Measurements from ENCODE around the gene ALG14.
"Not testable (repeated sequence)": the region's sequence is repeated elsewhere in the genome, so short reads cannot be mapped to it uniquely, and the experiment has no call there.

Gene ALG14

DNA sequence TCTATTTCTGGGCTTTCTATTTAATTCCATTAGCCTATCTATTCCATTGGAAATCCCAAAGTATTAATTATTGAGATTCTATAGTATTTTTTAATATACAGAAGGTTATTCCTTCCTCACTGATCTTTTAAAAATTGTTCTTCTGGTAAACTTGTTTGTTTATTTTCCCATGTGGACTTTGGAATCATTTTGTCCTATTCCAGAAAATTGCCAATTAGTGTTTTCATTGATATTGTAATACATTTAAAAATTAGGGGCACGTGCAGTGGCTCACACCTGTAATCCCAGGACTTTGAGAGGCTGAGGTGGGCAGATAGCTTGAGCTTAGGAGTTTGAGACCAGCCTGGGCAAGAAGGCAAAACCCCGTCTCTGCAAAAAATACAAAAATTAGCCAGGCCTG lies 36.0 kb upstream of the ALG14 start:
- no peak for FAIRE-seq
- TF ChIP-seq TAF1 (IDR thresholded peaks at IDR 0.05; ENCODE audit: borderline replicate concordance, low read depth, low read length) (no peak), POLR2AphosphoS5 (IDR thresholded peaks at IDR 0.05; ENCODE audit: low read depth, low read length) (no peak), POLR2A (IDR thresholded peaks at IDR 0.05; ENCODE audit: low read depth, low read length) (no peak)
- no peak for DNase-seq (ENCODE audit: insufficient read length)

GRCh38 chr1:95098196-95098595 lies 25.4 kb upstream of the ALG14 start:
- no peak for FAIRE-seq
- TF ChIP-seq POLR2AphosphoS5 (IDR thresholded peaks at IDR 0.05; ENCODE audit: low read depth, low read length) (no peak), POLR2A (IDR thresholded peaks at IDR 0.05; ENCODE audit: low read depth, low read length) (no peak), TAF1 (IDR thresholded peaks at IDR 0.05; ENCODE audit: borderline replicate concordance, low read depth, low read length) (no peak)

DNA sequence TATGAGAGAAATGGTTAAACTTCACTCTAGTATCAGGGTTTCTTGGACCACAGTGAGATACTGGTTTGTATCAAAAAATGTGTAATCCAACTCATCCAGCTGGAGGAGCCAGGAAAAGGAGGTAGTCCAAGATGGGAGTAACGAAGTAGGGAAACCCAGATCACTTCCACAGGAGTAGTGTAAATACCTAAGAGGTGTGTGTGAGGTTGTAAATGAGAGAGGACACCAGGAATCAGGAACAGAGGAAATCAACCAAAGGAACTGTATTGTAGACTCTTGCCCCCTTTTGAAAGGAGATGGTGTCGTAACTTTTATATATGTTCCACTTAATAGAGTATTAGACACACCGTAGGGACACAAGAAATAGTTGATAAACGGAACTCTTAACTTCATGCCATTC lies 24.7 kb upstream of the ALG14 start:
- no peak for DNase-seq (ENCODE audit: insufficient read length)
- no peak for FAIRE-seq
- TF ChIP-seq TAF1 (IDR thresholded peaks at IDR 0.05; ENCODE audit: borderline replicate concordance, low read depth, low read length): no peak
- no peak for TF ChIP-seq POLR2AphosphoS5 (IDR thresholded peaks at IDR 0.05; ENCODE audit: low read depth, low read length)
- no peak for TF ChIP-seq POLR2A (IDR thresholded peaks at IDR 0.05; ENCODE audit: low read depth, low read length)

More at GRCh38 chr1:95098196-95098595, 25.4 kb upstream of the ALG14 start:
- no peak for DNase-seq (ENCODE audit: insufficient read length)

DNA sequence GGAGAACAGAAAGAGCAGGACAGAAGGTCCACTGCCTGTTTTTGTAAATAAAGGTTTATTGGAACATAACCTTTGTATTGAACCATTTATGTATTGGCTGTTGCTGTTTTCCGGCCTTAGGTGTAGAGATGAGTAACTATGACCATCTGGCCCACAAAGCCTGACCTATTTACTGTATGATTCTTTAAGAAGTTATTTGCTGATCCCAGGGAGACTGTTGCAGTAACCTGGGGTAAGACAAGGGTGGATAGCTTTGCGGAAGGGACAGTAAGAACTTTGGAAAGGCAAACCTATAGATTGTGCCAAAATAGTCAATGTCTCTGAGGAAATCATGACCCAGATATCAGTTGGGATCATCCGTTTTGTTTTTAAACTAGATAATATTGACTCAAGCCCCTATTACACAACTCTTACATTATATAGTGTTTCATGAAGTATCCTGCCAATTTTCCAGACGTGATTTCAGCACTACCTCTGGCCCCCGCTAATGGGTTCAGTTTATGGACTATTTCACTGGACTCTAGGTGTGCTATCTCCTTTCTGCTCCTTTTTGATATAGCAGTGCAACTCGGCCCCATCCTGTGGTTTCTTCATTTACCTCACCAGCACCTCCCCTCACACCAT lies 23.6 kb upstream of the ALG14 start:
- DNase-seq (ENCODE audit: insufficient read length): no peak
- peak; percentile 42 for FAIRE-seq
- no peak for TF ChIP-seq POLR2AphosphoS5 (IDR thresholded peaks at IDR 0.05; ENCODE audit: low read depth, low read length)
- TF ChIP-seq POLR2A (IDR thresholded peaks at IDR 0.05; ENCODE audit: low read depth, low read length): no peak
- TF ChIP-seq TAF1 (IDR thresholded peaks at IDR 0.05; ENCODE audit: borderline replicate concordance, low read depth, low read length): no peak

GRCh38 chr1:95095833-95096217 lies 23.1 kb upstream of the ALG14 start:
- TF ChIP-seq POLR2AphosphoS5 (IDR thresholded peaks at IDR 0.05; ENCODE audit: low read depth, low read length): no peak
- TF ChIP-seq POLR2A (IDR thresholded peaks at IDR 0.05; ENCODE audit: low read depth, low read length): no peak
- no peak for TF ChIP-seq TAF1 (IDR thresholded peaks at IDR 0.05; ENCODE audit: borderline replicate concordance, low read depth, low read length)
- DNase-seq (ENCODE audit: insufficient read length): peak; percentile 23
- peak; percentile 51 for FAIRE-seq

DNA sequence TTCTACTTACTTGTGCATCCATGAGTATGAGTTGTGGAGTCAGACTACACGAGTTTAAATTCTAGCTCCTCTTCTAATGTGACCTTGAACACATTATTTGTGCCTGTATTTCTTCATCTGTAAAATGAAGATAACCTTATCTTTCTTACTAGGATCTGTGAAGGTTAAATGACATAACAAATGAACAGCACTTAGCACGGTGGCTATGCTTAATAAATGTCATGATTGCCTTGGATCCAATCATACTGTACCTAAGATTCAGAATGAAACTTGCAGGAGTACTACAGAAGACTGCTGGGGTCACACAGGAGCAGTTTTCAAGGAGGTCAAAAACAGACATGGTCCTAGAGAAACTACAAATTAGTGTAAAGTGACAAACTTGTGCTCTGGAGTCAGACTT lies 22.2 kb upstream of the ALG14 start:
- DNase-seq (ENCODE audit: insufficient read length) (no peak), FAIRE-seq (peak; percentile 9)
- no peak for TF ChIP-seq TAF1 (IDR thresholded peaks at IDR 0.05; ENCODE audit: borderline replicate concordance, low read depth, low read length)
- TF ChIP-seq POLR2AphosphoS5 (IDR thresholded peaks at IDR 0.05; ENCODE audit: low read depth, low read length): no peak
- TF ChIP-seq POLR2A (IDR thresholded peaks at IDR 0.05; ENCODE audit: low read depth, low read length): no peak

DNA sequence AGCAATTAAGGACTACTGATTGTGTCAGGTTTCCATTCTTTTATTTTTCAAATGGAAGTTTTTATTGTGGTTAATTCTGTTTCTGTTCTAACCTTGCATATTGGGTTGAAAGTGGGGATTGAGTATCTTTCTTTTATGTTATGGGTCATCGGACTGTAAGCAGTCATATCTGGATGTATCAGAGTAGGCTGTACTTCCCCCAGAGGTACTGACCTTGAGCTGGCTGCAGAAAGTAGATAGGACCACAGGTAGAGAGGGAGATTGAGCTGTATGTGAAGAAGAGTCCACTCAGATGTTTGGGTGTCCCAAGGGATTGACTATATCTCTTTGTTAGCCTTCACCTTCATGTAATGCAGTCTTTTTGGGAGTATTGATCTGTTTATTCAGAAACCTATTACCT lies 20.5 kb upstream of the ALG14 start:
- DNase-seq (ENCODE audit: insufficient read length) (no peak), FAIRE-seq (no peak)
- TF ChIP-seq TAF1 (IDR thresholded peaks at IDR 0.05; ENCODE audit: borderline replicate concordance, low read depth, low read length) (no peak), POLR2A (IDR thresholded peaks at IDR 0.05; ENCODE audit: low read depth, low read length) (no peak), POLR2AphosphoS5 (IDR thresholded peaks at IDR 0.05; ENCODE audit: low read depth, low read length) (no peak)

DNA sequence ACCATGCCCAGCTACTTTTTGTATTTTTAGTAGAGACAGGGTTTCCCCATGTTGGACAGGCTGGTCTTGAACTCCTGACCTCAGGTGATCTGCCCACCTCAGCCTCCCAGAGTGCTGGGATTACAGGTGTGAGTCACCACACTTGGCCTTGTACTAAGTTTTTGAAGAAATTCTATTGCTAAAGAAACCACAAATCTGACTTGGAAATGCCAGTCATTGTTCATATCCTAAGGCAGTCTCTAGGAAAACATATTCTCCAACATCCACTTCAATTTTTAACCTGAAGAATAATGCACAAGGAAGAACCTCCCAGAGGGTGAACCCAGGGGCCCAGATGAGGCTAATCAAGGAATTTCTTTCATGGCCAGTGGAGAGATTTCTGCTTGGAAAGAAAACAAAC lies 20.1 kb upstream of the ALG14 start:
- not testable (repeated sequence) for DNase-seq (ENCODE audit: insufficient read length); FAIRE-seq

- FAIRE-seq: not testable (repeated sequence)
These were observed 18.5 kb upstream of the ALG14 start for GRCh38 chr1:95091290-95091689.

DNA sequence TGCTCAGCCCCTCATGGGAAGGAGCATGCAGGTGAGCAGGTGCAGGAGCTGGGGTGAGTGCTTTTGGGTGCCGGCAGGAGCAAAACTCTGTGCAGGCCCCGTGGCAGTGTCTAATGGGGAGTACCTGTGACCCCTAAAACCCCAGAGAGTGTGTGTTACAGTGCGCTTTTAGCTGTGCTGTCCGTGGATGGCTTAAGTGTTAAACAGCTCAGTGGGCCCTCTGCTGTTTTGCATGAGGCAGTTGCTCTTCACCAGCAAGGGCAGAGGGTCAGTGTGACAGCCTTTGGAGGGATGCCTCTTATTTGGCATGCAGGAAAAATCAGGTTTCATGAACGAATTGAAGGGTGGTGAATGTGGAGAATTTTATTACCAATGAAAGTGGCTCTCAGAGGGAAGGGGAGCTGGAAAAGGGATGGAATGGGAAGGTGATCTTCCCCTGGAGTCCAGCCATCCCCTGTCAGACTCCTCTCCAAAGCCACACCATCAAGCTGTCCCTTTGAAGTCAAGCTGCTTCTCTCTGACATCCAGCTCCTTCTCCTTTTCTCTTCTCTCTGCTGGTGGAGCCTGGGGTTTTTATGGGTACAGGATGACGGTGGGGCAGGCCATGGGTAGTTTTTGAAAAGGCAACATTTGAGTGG lies 17.0 kb upstream of the ALG14 start:
- no peak for TF ChIP-seq TAF1 (IDR thresholded peaks at IDR 0.05; ENCODE audit: borderline replicate concordance, low read depth, low read length)
- TF ChIP-seq POLR2AphosphoS5 (IDR thresholded peaks at IDR 0.05; ENCODE audit: low read depth, low read length): no peak
- TF ChIP-seq POLR2A (IDR thresholded peaks at IDR 0.05; ENCODE audit: low read depth, low read length): no peak
- no peak for FAIRE-seq
- no peak for DNase-seq (ENCODE audit: insufficient read length)

More at GRCh38 chr1:95091290-95091689, 18.5 kb upstream of the ALG14 start:
- DNase-seq (ENCODE audit: insufficient read length): not testable (repeated sequence)

DNA sequence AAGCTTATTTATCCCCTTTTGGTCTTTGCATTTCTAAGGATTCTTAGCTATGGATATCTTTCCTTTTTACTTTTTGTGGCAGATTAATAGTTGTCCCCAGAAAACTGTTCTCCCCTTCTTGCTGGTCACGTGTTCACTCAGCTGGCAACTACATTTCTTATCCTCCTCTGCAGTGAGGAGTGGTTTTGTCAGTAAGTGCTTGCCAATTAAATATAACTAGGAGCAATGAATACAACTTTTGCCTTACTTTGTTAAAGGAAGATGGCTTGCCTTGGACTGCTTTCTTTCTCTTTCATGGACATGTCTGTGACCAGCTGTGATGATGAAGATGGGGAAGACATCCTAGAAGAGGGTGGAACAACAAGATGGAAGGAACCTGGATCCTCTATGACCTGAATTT lies 15.6 kb upstream of the ALG14 start:
- no peak for DNase-seq (ENCODE audit: insufficient read length)
- FAIRE-seq: no peak
- no peak for TF ChIP-seq TAF1 (IDR thresholded peaks at IDR 0.05; ENCODE audit: borderline replicate concordance, low read depth, low read length)
- TF ChIP-seq POLR2AphosphoS5 (IDR thresholded peaks at IDR 0.05; ENCODE audit: low read depth, low read length): no peak
- TF ChIP-seq POLR2A (IDR thresholded peaks at IDR 0.05; ENCODE audit: low read depth, low read length): no peak

GRCh38 chr1:95086949-95087533 lies 14.3 kb upstream of the ALG14 start:
- TF ChIP-seq TAF1 (IDR thresholded peaks at IDR 0.05; ENCODE audit: borderline replicate concordance, low read depth, low read length): no peak
- no peak for TF ChIP-seq POLR2A (IDR thresholded peaks at IDR 0.05; ENCODE audit: low read depth, low read length)
- TF ChIP-seq POLR2AphosphoS5 (IDR thresholded peaks at IDR 0.05; ENCODE audit: low read depth, low read length): no peak
- DNase-seq (ENCODE audit: insufficient read length) (no peak), FAIRE-seq (no peak)
